HG03066 (cell line): Measurements from ENCODE around the gene LIME1.

Experiments
- ATAC-seq: cut with Tn5 transposase; IDR thresholded peaks from one replicate; pipeline ENCODE4 v1.9.1; 2021; ENCODE audit warnings: low read depth; ENCODE audit not compliant: unreplicated experiment

LIME1 gene

GRCh38 chr20:63735859-63736718, at the start of gene LIME1:
Gene LIME1, plus strand, starts transcription at chr20:63736664. Its CDS starts 886 bp downstream, at chr20:63737550.
- ATAC-seq: no peak

- no peak for ATAC-seq
Observed at GRCh38 chr20:63687419-63688178, 48.9 kb upstream of the LIME1 start.

- ATAC-seq: no peak
Observed at GRCh38 chr20:63688228-63689045, 48.0 kb upstream of the LIME1 start.

- ATAC-seq: no peak
Observed at GRCh38 chr20:63689046-63690002, 47.1 kb upstream of the LIME1 start.

- no peak for ATAC-seq
Observed at GRCh38 chr20:63690003-63690897, 46.2 kb upstream of the LIME1 start.

- no peak for ATAC-seq
Observed at GRCh38 chr20:63690898-63691710, 45.4 kb upstream of the LIME1 start.

GRCh38 chr20:63691711-63692435, 44.6 kb upstream of the LIME1 start:
- no peak for ATAC-seq

- ATAC-seq: no peak
Observed at GRCh38 chr20:63692436-63693082, 43.9 kb upstream of the LIME1 start.

- no peak for ATAC-seq
Observed at GRCh38 chr20:63693083-63693732, 43.3 kb upstream of the LIME1 start.

- no peak for ATAC-seq
Observed at GRCh38 chr20:63693733-63694583, 42.5 kb upstream of the LIME1 start.

- no peak for ATAC-seq
Observed at GRCh38 chr20:63694584-63695423, 41.7 kb upstream of the LIME1 start.

GRCh38 chr20:63695424-63696305, 40.8 kb upstream of the LIME1 start:
- no peak for ATAC-seq

GRCh38 chr20:63696306-63696627, 40.2 kb upstream of the LIME1 start:
- no peak for ATAC-seq
